HG02678 (cell line): ENCODE results near the gene CLCN3.
"Not testable (repeated sequence)": the region's sequence is repeated elsewhere in the genome, so short reads cannot be mapped to it uniquely, and the experiment has no call there.

Experiments
- ATAC-seq: cut with Tn5 transposase; IDR thresholded peaks from one replicate; pipeline ENCODE4 v1.9.1; 2021; ENCODE audit warnings: mild to moderate bottlenecking, moderate library complexity; ENCODE audit not compliant: unreplicated experiment

Gene CLCN3

GRCh38 chr4:169770416-169770815 is 150.0 kb downstream of the CLCN3 start:
- ATAC-seq, result no peak

- not testable (repeated sequence) for ATAC-seq
Measured at GRCh38 chr4:169771556-169772080, 151.2 kb downstream of the CLCN3 start.
